HG03025 (cell line): ENCODE data around the gene ADGRD1.

Experiments
- ATAC-seq: cut with Tn5 transposase; IDR thresholded peaks from one replicate; pipeline ENCODE4 v1.9.1; 2021; ENCODE audit warnings: mild to moderate bottlenecking, moderate library complexity; ENCODE audit not compliant: unreplicated experiment, low FRiP score

Gene ADGRD1

GRCh38 chr12:131085125-131085815 lies 131.6 kb downstream of the ADGRD1 start:
- ATAC-seq, result no peak

GRCh38 chr12:131085816-131086591 lies 132.3 kb downstream of the ADGRD1 start:
- no peak for ATAC-seq

GRCh38 chr12:131087302-131087818 lies 133.7 kb downstream of the ADGRD1 start:
- no peak for ATAC-seq

GRCh38 chr12:131087991-131088700 lies 134.4 kb downstream of the ADGRD1 start:
- no peak for ATAC-seq

GRCh38 chr12:131088701-131089530 lies 135.2 kb downstream of the ADGRD1 start:
- ATAC-seq, result no peak

GRCh38 chr12:131089531-131090273 lies 136.0 kb downstream of the ADGRD1 start:
- ATAC-seq, result no peak

GRCh38 chr12:131090274-131091210 lies 136.8 kb downstream of the ADGRD1 start:
- no peak for ATAC-seq

GRCh38 chr12:131091413-131091975 lies 137.8 kb downstream of the ADGRD1 start:
- no peak for ATAC-seq

GRCh38 chr12:131091976-131092691 lies 138.4 kb downstream of the ADGRD1 start:
- no peak for ATAC-seq

- ATAC-seq, result peak; percentile 44
These were observed 139.3 kb downstream of the ADGRD1 start for GRCh38 chr12:131092901-131093603.

GRCh38 chr12:131093604-131093955 lies 139.9 kb downstream of the ADGRD1 start:
- ATAC-seq, result no peak

- no peak for ATAC-seq
These were observed 140.5 kb downstream of the ADGRD1 start for GRCh38 chr12:131093971-131094830.

GRCh38 chr12:131094831-131095805 lies 141.4 kb downstream of the ADGRD1 start:
- ATAC-seq, result no peak

GRCh38 chr12:131095826-131096680 lies 142.3 kb downstream of the ADGRD1 start:
- no peak for ATAC-seq
